GM18517 (cell line): Measurements from ENCODE around the gene PUSL1.
"Not testable (repeated sequence)": the region's sequence is repeated elsewhere in the genome, so short reads cannot be mapped to it uniquely, and the experiment has no call there.

Experiments used
- ATAC-seq: cut with Tn5 transposase; IDR thresholded peaks from one replicate; pipeline ENCODE4 v1.9.1; 2021; ENCODE audit warnings: mild to moderate bottlenecking, moderate library complexity; ENCODE audit not compliant: unreplicated experiment

PUSL1 gene

DNA sequence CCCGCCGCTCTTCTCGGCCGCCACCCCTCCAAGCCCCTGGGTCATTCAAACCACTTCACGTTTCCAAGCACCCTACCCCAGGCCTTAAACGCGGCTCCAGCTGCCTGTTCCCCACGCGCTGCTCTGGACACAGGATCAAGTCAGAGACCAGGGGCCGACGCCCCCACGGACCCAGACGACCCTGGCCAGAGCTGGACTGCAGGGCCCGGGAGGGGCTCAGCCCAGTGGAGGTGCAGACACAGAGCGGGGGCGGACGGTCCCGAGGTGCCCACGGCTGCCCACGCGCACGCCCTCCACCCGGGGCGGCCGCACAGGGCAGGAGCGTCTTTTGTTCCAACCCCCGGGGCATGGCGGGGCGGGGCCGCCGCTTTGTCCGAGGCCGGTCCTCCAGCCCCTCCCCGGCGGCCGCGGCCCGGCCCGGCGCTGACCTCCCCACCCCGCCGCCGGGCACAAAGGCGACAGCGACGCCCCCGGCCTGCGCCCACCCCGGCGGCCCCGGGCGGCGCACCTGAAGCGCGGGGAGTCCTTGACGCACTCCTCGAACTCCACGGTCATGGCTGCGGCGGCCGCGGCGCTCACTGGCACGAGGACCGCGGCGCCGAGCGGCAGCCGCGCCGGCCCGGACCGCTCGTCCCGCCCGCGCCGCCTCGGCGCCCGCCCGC lies 1.0 kb upstream of the PUSL1 start:
- no peak for ATAC-seq

DNA sequence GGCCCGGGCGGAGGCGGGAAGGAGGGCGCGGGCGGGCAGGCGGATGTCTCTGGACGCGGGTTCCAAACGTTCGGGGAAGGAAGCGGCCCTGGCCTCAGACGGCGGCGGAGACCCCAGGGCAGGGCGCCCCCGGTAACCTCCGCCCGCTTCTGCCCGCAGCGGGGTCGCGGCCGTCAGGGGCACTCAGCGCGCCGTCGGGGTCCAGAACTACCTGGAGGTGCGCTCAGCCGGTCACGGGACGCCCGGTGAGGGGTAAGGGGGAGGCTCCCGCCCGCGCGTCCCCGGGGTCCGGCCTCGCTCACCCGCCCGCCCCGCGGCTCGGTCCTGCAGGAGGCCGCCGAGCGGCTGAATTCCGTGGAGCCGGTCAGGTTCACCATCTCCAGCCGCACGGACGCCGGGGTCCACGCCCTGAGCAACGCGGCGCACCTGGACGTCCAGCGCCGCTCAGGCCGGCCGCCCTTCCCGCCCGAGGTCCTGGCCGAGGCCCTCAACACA lies 406 bp downstream of the PUSL1 start:
- ATAC-seq = no peak

GRCh38 chr1:1309251-1310108 lies 1.1 kb downstream of the PUSL1 start:
- no peak for ATAC-seq

- no peak for ATAC-seq
Measured at GRCh38 chr1:1310109-1310385, 1.6 kb downstream of the PUSL1 start.

DNA sequence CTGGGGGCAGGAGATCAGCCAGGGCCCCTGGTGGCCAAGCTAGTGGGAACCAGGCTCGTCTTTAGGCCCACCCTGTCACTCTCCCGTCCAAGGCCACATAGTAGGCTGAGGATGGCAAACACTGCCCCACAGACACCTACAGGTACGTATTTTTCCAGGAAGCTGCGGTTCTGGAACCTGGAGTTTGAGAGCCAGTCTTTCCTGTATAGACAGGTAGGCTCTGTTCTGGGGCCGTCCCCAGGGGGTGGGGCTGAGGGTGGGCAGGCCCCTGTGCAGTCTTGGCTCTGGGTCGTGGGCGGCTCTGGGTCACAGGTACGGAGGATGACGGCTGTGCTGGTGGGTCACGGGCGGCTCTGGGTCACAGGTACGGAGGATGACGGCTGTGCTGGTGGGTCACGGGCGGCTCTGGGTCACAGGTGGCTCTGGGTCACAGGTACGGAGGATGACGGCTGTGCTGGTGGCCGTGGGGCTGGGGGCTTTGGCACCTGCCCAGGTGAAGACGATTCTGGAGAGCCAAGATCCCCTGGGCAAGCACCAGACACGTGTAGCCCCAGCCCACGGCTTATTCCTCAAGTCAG lies 2.2 kb downstream of the PUSL1 start:
- no peak for ATAC-seq

DNA sequence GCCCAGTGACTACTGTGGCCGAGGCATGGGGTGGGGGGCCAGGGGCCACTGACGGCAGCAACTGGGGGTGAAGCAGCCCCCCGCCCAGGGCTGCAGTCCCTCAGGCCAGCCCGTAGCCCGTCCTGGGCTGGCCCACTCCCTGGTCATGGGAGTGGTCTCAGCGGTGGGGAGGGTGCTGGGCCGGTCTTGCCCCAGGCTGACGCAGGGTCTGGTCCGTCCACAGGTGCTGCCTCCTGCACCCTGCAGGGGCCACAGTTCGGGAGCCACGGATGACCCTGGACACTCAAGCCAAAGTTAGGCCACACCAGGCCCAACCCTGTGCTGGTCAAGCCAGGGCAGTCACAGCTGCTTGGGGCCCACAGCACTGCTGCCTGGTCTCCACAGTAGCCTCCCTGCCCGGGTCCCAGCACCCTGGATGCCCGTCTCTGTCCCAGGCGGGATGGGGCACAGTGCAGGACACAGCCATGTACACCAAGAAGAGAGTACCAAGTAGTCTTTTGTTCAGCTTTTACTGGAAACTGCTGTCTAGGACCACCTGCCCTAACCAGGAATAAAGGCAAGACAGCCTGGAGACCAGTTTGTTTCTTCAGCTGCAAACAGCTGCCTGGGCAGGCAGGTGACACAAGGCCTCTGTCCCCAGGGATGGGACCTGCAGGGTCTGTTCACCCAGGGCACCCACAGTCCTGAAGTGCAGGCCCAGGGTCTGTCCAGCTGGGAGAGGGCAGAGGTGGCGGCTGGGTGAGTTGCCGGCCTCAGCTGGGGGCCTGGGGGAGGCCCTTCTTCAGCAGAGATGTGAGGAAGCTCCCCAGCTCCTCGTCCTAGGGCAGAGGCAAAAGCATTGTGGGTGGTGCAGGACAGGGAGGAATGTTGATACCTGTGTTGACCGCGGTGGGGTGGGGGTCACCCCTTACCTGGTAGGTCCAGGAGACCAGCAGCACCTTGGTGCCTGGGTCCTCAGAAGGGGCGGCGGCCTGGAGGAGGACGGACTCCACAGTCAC lies 3.0 kb downstream of the PUSL1 start:
- ATAC-seq = no peak

DNA sequence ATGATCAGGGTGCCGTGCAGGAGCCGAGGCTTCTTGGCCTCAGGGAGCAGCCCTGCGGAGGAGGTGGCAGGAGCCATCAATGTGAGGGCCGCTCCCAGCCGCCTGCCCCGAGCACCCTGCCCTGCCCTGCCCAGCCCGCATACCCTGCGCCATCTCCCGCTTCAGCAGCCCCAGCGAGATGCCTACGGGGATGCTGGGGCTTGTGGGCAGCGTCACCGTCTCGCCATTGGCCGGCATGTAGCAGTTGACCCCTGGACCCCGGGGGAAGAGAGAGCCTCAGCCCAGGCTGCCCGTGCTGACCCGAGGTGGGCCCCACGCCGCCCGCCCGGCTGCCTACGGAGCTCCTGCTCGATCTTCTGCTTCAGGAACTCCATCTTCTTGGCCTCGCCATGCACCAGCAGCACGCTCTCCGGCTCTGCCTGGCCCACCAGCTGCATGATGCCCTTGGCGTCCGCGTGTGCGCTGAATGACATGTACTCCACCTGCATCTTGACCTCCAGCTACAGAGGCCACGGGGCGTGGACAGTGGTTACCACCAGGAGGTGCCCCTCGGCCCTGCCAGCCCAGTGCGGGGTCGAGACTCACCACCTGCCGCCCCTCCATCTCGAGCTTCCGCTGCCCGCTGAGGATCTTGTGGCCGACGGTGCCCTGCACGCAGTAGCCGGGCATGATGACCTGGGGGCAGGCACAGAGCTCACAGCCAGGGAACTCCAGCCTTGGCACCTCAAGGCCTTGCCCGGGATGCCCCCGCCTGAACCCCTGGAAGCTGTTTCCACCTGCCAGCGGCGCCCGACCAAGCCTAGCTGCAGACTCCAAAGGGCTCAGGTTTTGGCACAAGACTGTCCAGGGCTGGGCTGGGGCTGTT lies 4.3 kb downstream of the PUSL1 start:
- no peak for ATAC-seq

- no peak for ATAC-seq
Measured at GRCh38 chr1:1313500-1314236, 5.3 kb downstream of the PUSL1 start.

GRCh38 chr1:1314237-1314586 lies 5.8 kb downstream of the PUSL1 start:
- no peak for ATAC-seq

DNA sequence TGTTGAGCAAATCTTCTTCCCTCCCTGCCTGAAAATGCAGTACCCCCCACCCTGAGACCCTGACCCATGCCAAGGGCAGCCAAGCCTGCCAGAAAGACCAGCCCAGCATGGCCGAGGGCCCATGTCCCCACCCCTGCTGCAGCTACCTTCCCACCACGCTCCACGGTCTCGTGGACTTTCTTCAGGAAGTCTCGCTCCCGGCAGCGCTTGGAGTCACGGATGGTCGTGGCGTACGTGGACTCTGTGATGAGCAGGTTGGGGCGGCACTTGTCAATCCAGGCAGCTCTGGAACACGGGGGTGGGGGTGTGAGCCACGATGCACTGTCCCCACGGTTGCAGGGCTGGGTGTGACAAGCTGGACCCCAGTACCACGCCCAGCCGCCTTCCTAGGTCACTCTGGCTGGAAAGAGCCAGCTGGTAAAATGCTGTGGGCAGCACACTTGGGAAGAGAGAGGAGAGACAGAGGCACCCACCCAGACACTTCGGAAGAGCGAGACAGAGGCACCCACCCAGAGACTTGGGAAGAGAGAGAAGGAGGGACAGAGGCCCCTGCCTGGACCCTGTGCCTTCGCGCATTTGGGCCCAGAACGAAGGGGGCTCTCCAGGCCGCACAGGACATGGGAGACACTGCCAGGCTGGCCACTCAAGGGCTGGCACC lies 6.4 kb downstream of the PUSL1 start:
- ATAC-seq = no peak

DNA sequence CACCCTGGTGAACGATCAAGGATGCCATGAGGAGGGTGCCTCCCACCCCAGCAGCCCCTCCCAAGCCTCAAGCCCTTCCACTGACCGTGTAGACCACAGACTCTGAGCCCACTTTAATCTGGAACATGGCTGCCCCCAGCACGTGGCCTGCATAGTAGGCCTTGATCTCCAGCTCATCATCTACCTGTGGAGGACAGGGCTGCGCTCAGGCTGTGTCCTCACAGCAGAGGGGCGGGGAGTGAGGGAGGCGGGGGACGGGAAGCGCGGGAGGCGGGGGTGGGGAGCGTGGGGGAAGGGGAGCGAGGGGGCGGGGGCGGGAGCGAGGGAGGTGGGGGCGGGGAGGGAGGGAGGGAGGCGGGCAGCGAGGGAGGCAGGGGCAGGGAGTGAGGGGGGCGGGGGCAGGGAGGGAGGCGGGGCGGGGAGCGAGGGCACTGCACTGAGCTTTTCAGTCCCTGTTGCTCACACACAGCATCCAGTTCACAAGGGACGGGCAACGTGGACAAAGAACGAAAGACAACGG lies 7.1 kb downstream of the PUSL1 start:
- ATAC-seq = no peak

DNA sequence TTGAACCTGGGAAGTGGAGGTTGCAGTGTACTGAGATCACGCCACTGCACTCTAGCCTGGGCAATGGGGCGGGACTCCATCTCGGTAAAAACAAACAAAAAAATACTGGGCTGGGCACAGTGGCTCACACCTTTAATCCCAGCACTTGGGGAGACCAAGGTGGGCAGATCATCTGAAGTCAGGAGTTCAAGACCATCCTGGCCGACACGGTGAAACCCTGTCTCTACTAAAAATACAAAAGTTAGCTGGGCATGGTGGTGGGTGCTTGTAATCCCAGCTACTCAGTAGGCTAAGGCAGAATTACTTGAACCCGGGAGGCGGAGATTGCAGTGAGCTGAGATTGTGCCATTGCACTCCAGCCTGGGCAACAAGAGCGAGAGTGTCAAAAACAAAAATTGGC lies 7.8 kb downstream of the PUSL1 start:
- ATAC-seq = not testable (repeated sequence)

- no peak for ATAC-seq
Measured at GRCh38 chr1:1317420-1317819, 9.0 kb downstream of the PUSL1 start.

DNA sequence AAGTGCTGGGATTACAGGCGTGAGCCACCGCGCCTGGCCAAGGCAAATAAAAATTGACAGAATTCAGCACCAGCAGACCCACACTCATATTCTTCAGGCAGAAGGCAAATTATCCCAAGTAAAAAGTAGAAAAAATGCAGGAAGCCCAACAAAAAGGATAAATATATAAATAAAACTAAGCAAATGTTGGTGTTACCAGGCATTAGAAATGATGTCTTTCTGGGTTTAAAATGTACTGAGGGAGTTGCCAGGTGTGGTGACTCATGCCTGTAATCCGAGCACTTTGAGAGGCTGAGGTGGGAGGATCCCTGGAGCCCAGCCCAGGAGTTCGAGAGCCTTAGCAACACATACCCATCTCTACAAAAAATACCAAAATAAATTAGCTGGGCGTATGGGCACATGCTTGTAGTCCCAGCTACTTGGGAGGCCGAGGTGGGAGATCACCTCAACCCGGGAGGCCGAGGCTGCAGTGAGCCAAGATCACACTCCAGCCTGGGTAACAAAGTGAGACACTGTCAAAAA lies 9.8 kb downstream of the PUSL1 start:
- no peak for ATAC-seq

DNA sequence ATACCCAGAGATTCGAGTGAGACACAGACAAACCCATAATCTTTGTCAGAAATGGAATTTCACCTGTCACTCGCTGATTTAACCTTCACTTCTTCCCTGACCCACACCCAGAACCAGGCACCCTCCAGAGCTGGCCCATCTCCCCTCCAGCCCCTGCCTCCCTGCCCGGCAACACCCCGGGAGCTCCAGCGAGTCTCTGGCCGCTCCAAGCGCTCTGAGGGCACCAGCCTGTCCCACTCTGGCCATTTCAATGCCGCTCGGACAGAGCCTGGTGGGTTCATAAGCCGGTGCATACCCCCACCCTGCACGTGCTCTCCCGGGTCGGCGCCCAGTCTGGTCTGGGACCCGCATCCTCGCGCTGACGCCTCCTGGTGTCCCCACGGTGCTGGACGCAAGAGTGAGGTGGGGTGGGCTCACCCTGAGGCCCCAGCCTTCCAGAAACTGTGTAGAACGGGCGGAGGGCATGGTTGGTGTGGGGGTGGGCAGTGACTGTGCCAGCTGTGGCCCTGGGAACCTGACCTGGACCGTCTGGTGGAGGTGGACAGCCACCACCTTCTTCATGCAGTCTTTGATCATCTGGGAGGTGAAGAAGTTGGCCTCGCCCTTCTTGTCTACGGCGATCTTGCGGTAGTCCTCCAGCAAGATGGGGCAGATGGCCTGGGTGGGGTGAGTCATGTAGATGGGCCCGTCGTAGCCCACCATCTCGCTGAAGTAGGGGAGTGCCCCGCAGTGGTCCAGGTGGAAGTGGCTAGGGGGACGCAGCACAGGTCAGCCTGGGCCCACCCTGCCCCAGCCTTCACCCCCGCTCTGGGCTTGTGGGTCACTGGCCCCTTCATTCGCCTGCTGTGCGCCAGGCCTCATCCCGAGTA lies 10.6 kb downstream of the PUSL1 start:
- no peak for ATAC-seq

- ATAC-seq = no peak
Measured at GRCh38 chr1:1319646-1319941, 11.2 kb downstream of the PUSL1 start.

- ATAC-seq = no peak
Measured at GRCh38 chr1:1320666-1321448, 12.5 kb downstream of the PUSL1 start.
